HepG2 (cell line): ENCODE measurements around the gene NACAD. TPM values are rescaled to one million over a fixed set of nuclear protein-coding genes. Genes with fewer than 3 reads are reported as not detected.

ENCODE experiments used
- ATAC-seq: fragments of 200-7000 bp; cut with Tn5 transposase; 3 replicates; pipeline ENCODE4 v1.9.1; 2020; ENCODE audit warnings: mild to moderate bottlenecking, moderate library complexity
- BruUV-seq: library from RNA; stranded (reverse); fragments of 400-500 nt; replicated peaks from 2 replicates; lab custom pipeline; 2021; lab: Mats Ljungman, UMichigan
- CTCF ChIA-PET: fragments of 300-600 bp; formaldehyde crosslinking; extraction: SDS; loops from one replicate; lab custom pipeline; 2021; ENCODE audit warnings: low total read pairs, inconsistent platforms, low intra/inter-chr PET ratio; lab: Yijun Ruan, JAX
- POLR2A ChIA-PET: fragments of 350-600 bp; sonication (Branson Sonifier 250); formaldehyde crosslinking; loops from one replicate; lab custom pipeline; 2020; ENCODE audit warnings: antibody characterized with exemption, inconsistent platforms; lab: Yijun Ruan, JAX
- DNase-seq: peaks from one replicate; pipeline ENCODE4 v3.0.0-alpha.2; 2015; ENCODE audit warnings: low spot score
- FAIRE-seq: peaks from 3 replicates; lab custom pipeline; 2011; peaks lifted over from hg19 to GRCh38; lab: Jason Lieb, UNC
- H2AFZ ChIP-seq: one replicate; pipeline ENCODE4 v1.6.1; 2011; ENCODE audit warnings: low read length, inconsistent platforms
- H3K27ac ChIP-seq: fragments of 300-600 bp; 3 replicates; pipeline ENCODE4 v1.8.0; 2011; ENCODE audit warnings: mixed run types, mild to moderate bottlenecking, mixed read lengths, low read length, inconsistent platforms; ENCODE audit not compliant: insufficient read depth; ENCODE audit errors: extremely low read length
- H3K27me3 ChIP-seq, 2 experiments: fragments of 200-600 bp in 1 of 2; 2 replicates in 1 of 2; 3 replicates in 1 of 2; pipeline versions ENCODE4 v1.6.0 to v1.8.0; 2011; ENCODE audit warnings: low read length in 2 of 2, mild to moderate bottlenecking in 2 of 2, moderate library complexity in 2 of 2, inconsistent platforms in 1 of 2; ENCODE audit not compliant: insufficient read depth in 2 of 2, control insufficient read depth in 1 of 2
- H3K36me3 ChIP-seq, 2 experiments: fragments of 200-600 bp in 1 of 2; replicated peaks in 1 of 2; 2 replicates in 1 of 2; 3 replicates in 1 of 2; pipeline versions ENCODE4 v1.5.1 to v1.8.0; 2011; ENCODE audit warnings: low read length in 2 of 2, inconsistent platforms in 1 of 2; ENCODE audit not compliant: insufficient read depth in 2 of 2, control insufficient read depth in 1 of 2
- H3K4me1 ChIP-seq: 2 replicates; pipeline ENCODE4 v1.5.1; 2012; ENCODE audit warnings: low read length, inconsistent platforms; ENCODE audit not compliant: insufficient read depth
- H3K4me2 ChIP-seq: 2 replicates; pipeline ENCODE4 v1.6.0; 2011; ENCODE audit warnings: low read depth, low read length, inconsistent platforms
- H3K4me3 ChIP-seq, 3 experiments: fragments of 200-600 bp in 1 of 3; sonication (generic), shearing (Covaris generic) in 1 of 3; replicated peaks in 1 of 3; 2 replicates each; pipeline ENCODE4 v1.5.1; 2011 to 2016; ENCODE audit warnings: low read length in 3 of 3, inconsistent platforms in 2 of 3, low read depth in 2 of 3, mild to moderate bottlenecking in 2 of 3, control low read depth in 1 of 3, mixed read lengths in 1 of 3; ENCODE audit not compliant: insufficient read depth in 1 of 3
- H3K79me2 ChIP-seq: one replicate; pipeline ENCODE4 v1.6.1; 2011; ENCODE audit warnings: low read length, inconsistent platforms; ENCODE audit not compliant: insufficient read depth
- H3K9ac ChIP-seq: 2 replicates; pipeline ENCODE4 v1.6.0; 2011; ENCODE audit warnings: mild to moderate bottlenecking, low read depth, low read length, inconsistent platforms; ENCODE audit not compliant: insufficient read depth
- H3K9me3 ChIP-seq: 2 replicates; pipeline ENCODE4 v1.5.1; 2012; ENCODE audit warnings: mild to moderate bottlenecking, low read length
- H4K20me1 ChIP-seq: 2 replicates; pipeline ENCODE4 v1.6.0; 2011; ENCODE audit warnings: inconsistent platforms, mild to moderate bottlenecking, low read length, moderate library complexity; ENCODE audit not compliant: insufficient read depth
- HOXA5 ChIP-seq: sonication (generic); formaldehyde crosslinking; IDR thresholded peaks from 2 replicates; pipeline ENCODE4 v1.4.0; 2020; ENCODE audit warnings: missing genetic modification reagents
- TBX2 ChIP-seq: sonication (generic); formaldehyde crosslinking; IDR thresholded peaks from 2 replicates; pipeline ENCODE4 v1.5.0; 2020; ENCODE audit warnings: missing genetic modification reagents, mild to moderate bottlenecking, borderline replicate concordance
- ZNF564 ChIP-seq: sonication (generic); formaldehyde crosslinking; IDR thresholded peaks from 2 replicates; pipeline ENCODE4 v1.8.1; 2023; ENCODE audit warnings: mild to moderate bottlenecking, missing genetic modification reagents
- WGBS: methylation state at CpG from one replicate; pipeline ENCODE4 v1.1.6; 2017; ENCODE audit warnings: low lambda C conversion rate; 5-methylcytosine and 5-hydroxymethylcytosine counted together
- in situ Hi-C: cut with HindIII; loops from 2 replicates; pipeline ENCODE4 v1.10.0; 2017; ENCODE audit warnings: low pct_unique_long_range_greater_than_20kb; ENCODE audit not compliant: extremely low pct_ligation_motif_present
- intact Hi-C: fragments of 100-400 bp; cut with micrococcal nuclease; formaldehyde crosslinking; loops from one replicate; pipeline ENCODE4 v1.10.0; 2022; ENCODE audit not compliant: unreplicated experiment
- polyA plus RNA-seq, 8 experiments: library from polyadenylated mRNA; depleted of rRNA in 3 of 8; stranded (reverse) in 7 of 8; unstranded in 1 of 8; fragments of >200 nt; fragmentation: Illumina TruSeq in 4 of 8; extraction: Trizol in 4 of 8; gene quantifications; 2 replicates each; pipeline versions ENCODE4 v1.2.1 to v1.2.3, GENCODE V29; 2011 to 2016; ENCODE audit warnings: low read depth in 4 of 8, missing spikeins in 1 of 8, mixed read lengths in 1 of 8; ENCODE audit not compliant: insufficient read depth in 1 of 8
- total RNA-seq, 5 experiments: library from RNA; depleted of rRNA; stranded (reverse); fragments of >200 nt; fragmentation: Illumina TruSeq; extraction: Trizol; gene quantifications; 2 replicates each; pipeline ENCODE4 v1.2.3, GENCODE V29; 2016; ENCODE audit warnings: low read depth in 1 of 5
- TF ChIP-seq, protein P1 (sequence below): sonication (generic); formaldehyde crosslinking; IDR thresholded peaks from 2 replicates; pipeline ENCODE4 v1.5.0; 2020; ENCODE audit warnings: missing genetic modification reagents
- TF ChIP-seq, protein P2 (sequence below): sonication (generic); formaldehyde crosslinking; IDR thresholded peaks from 2 replicates; pipeline ENCODE4 v1.8.0; 2022; ENCODE audit warnings: missing genetic modification reagents, mild to moderate bottlenecking, moderate library complexity, borderline replicate concordance
- TF ChIP-seq, protein P3 (sequence below): sonication (generic); formaldehyde crosslinking; IDR thresholded peaks from 2 replicates; pipeline ENCODE4 v1.5.1; 2020; ENCODE audit warnings: mild to moderate bottlenecking, missing genetic modification reagents, moderate library complexity

The NACAD gene
- total and polyA plus RNA-seq, 2 of the 13 experiments (the other 11 are each of a cell fraction or from before 2014, with no cell fraction given): 0.04 TPM; not detected in 1

DNA sequence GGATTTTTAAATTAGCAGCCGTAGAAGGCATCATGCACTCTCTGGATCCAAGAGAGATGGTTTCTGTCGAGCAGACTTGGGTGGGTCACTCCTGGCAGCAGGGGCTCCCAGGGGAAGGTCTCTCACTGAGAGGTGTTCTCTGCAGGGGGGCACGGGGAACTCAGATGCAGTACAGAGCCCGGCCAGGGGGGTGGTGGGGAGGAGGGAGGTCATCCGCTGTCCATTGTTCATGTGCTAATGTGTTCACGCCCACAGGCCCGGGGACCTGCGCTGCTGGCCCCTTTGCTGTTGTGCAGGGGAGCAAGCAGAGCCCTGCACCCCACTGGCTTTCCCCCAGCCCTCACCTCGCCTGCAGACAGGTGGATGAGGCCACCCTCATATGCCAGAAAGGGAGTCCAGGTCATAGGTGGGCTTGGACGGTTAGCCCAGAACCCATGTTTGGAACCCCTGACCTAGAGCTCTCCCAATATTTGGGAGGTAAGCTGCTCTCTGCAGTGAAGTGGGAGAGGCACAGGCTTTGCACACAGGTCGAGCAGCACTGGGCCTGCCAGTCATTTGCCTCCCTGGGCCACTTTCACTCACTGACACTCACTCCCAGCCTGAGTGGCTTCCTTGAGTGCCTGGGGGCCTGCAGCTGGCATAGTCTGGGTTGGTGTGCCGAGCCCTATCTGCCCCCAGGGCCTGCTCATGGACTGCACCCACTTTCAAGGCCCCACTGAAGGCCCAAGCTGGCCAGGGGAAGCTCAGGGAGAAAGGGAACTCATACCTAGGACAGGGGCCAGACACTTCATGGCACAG is 35.3 kb upstream of the NACAD start:
- H3K9ac ChIP-seq: no peak overlapping the region
- peaks cover 4 to 41% of the 10 kb centered on the region in 2 experiments; a peak in 4 of 5 replicates for H3K27me3 ChIP-seq
- H2AFZ ChIP-seq: no peak overlapping the region
- in situ Hi-C loops: no loop called here
- no peaks in the 10 kb centered on the region for H3K79me2 ChIP-seq
- ATAC-seq (peak; percentile 69), DNase-seq (no peak), FAIRE-seq (no peak)
- no peak overlapping the region for H3K27ac ChIP-seq
- WGBS: 31% methylated on average over 7 of the region's 12 CpGs
- POLR2A ChIA-PET: interaction anchor here (1.4 kb wide), 1 partner anchor 12 kb away, joined by 3 read pairs; the partner anchor contains the start of gene TBRG4
- H3K9me3 ChIP-seq: no peaks in the 10 kb centered on the region
- no peak for TF ChIP-seq HOXA5 (CRISPR knock-in tag)
- TF ChIP-seq, protein P1, sequence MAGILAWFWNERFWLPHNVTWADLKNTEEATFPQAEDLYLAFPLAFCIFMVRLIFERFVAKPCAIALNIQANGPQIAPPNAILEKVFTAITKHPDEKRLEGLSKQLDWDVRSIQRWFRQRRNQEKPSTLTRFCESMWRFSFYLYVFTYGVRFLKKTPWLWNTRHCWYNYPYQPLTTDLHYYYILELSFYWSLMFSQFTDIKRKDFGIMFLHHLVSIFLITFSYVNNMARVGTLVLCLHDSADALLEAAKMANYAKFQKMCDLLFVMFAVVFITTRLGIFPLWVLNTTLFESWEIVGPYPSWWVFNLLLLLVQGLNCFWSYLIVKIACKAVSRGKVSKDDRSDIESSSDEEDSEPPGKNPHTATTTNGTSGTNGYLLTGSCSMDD (CRISPR knock-in tag): no peak
- TF ChIP-seq, protein P2, sequence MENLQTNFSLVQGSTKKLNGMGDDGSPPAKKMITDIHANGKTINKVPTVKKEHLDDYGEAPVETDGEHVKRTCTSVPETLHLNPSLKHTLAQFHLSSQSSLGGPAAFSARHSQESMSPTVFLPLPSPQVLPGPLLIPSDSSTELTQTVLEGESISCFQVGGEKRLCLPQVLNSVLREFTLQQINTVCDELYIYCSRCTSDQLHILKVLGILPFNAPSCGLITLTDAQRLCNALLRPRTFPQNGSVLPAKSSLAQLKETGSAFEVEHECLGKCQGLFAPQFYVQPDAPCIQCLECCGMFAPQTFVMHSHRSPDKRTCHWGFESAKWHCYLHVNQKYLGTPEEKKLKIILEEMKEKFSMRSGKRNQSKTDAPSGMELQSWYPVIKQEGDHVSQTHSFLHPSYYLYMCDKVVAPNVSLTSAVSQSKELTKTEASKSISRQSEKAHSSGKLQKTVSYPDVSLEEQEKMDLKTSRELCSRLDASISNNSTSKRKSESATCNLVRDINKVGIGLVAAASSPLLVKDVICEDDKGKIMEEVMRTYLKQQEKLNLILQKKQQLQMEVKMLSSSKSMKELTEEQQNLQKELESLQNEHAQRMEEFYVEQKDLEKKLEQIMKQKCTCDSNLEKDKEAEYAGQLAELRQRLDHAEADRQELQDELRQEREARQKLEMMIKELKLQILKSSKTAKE (CRISPR knock-in tag): no peak
- TF ChIP-seq, protein P3, sequence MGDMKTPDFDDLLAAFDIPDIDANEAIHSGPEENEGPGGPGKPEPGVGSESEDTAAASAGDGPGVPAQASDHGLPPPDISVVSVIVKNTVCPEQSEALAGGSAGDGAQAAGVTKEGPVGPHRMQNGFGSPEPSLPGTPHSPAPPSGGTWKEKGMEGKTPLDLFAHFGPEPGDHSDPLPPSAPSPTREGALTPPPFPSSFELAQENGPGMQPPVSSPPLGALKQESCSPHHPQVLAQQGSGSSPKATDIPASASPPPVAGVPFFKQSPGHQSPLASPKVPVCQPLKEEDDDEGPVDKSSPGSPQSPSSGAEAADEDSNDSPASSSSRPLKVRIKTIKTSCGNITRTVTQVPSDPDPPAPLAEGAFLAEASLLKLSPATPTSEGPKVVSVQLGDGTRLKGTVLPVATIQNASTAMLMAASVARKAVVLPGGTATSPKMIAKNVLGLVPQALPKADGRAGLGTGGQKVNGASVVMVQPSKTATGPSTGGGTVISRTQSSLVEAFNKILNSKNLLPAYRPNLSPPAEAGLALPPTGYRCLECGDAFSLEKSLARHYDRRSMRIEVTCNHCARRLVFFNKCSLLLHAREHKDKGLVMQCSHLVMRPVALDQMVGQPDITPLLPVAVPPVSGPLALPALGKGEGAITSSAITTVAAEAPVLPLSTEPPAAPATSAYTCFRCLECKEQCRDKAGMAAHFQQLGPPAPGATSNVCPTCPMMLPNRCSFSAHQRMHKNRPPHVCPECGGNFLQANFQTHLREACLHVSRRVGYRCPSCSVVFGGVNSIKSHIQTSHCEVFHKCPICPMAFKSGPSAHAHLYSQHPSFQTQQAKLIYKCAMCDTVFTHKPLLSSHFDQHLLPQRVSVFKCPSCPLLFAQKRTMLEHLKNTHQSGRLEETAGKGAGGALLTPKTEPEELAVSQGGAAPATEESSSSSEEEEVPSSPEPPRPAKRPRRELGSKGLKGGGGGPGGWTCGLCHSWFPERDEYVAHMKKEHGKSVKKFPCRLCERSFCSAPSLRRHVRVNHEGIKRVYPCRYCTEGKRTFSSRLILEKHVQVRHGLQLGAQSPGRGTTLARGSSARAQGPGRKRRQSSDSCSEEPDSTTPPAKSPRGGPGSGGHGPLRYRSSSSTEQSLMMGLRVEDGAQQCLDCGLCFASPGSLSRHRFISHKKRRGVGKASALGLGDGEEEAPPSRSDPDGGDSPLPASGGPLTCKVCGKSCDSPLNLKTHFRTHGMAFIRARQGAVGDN (CRISPR knock-in tag): 0 out of 2 replicates have a peak, but pooled peaks have one; percentile 2
- no peak for TF ChIP-seq TBX2 (CRISPR knock-in tag)
- TF ChIP-seq ZNF564 (CRISPR knock-in tag): no peak
- peaks cover 13% of the 10 kb centered on the region; the same call in 1 of the 2 replicates for H3K4me1 ChIP-seq
- H3K4me3 ChIP-seq: no peak overlapping the region; a peak in 1 of 6 replicates
- H3K36me3 ChIP-seq: no peaks in the 10 kb centered on the region
- no peaks in the 10 kb centered on the region for H4K20me1 ChIP-seq
- intact Hi-C loops: loop anchor here (5.0 kb wide), 1 partner anchor 937 kb away; the partner anchor contains the start of gene GCK
- CTCF ChIA-PET: no interaction called here
- H3K4me2 ChIP-seq: peak overlapping the region; percentile 34
- no TSS peak for BruUV-seq
